NCI-H345 treated with DMSO at 0.1 percent for 48 hours (cell line): ENCODE results near the gene EBP.

Source experiments
- DNase-seq: peaks from one replicate; lab custom pipeline; 2025; ENCODE audit not compliant: unreplicated experiment; lab: John Stamatoyannopoulos, UW

EBP gene

DNA sequence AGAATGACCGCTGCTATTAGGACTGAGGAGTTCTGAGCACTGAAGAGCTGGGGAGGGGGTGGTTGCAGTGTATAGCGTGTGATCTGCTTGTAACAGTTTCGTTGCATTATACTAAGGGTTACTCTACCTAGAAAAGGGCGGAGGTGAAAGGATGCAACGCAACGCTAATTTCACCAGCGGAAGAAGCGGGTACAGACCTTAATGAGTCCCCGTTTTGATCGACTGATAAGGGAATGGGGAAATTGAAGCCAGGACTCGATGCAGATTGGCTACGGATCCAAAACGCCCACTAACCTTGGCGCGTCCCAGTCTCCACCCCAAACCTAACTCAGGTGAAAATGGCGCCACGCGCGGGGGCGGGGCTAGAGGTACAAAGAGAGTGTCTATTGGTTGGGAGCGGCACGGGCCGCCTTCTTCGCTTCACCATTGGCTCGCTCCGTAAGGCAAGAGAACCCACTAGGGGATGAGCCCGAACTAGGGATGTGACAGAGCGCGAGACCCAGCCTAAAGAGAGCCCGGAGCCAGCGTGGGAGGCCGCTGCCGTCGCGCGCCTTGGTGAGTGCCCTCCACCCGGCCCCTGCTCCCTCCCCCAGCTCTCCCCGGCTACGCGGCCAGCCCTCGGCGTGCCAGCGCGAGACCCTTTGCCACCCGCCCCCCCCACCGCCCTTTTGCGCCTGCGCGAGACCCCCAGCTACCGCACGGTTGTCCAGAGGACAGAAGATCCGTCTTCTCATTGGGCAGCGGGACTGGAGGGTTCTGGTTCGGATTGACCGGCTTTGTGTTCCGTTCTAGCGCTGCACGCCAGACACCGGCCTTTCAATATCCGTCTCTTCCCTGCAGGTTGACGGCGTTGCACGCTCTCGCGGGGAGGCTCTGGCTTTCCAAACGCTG lies at the start of gene EBP:
TSS of gene EBP (plus strand) at position 456 of the 891 bp plus-strand sequence. CDS start 1,964 bp downstream, outside the sequence.
- DNase-seq = peak; percentile 90

DNA sequence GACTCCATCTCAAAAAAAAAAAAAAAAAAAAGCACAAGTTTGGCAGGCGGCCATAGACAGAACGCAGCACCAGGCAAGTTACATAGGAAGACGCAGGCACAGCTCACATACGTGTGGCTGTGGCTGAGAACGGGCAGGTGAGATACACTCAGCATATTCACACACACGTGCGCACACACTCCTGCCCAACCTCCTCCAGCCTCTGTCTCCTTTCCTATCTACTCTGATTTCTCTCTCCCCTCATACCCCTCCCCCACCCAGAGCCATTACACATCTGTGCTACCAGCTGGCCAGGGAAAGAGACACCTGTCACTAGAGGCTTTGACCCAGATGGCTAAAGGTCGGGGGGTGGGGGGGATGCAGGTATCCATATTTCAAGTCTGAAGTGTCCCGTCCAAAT lies 49.4 kb upstream of the EBP start:
- no peak for DNase-seq

DNA sequence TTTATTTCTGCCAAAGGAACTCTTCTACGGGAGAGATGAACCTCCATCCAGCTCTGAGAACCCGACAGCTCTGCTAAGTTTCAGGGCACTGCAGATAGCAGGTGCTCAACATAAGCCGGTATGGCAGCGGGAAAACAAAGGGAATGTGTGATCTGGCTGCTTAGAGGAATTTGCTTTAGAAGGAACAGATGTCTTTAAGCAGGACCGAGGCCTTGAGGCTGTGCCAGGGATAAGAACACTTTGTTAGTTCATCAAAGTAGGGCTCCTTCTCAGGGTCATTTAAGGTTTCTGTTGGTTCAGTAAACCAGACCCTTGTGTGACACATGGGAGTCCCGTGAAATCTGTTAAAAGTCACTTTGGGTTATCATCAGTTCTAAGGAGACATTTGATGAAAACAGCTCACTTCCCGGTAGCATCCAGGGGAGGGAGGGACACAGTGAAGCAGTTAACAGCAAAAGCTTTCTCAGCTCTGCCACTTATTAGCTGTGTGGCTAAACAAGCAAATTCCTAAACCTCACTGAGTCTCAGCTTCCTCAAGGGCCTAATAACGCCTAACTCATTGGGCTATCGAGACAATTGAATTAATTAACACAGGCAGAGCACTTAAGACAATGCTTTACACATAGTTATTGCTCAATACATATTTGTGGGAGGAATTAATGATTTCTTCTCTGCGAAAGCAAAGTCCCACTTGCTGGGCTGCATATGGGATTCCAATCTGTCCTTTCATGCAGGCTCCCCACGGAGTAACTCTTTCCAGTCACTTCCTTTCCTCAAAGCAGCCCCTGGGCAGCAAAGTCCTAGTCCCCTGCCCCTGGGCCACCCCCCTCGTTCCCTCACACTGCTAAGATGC lies 48.5 kb upstream of the EBP start:
- DNase-seq = no peak

DNA sequence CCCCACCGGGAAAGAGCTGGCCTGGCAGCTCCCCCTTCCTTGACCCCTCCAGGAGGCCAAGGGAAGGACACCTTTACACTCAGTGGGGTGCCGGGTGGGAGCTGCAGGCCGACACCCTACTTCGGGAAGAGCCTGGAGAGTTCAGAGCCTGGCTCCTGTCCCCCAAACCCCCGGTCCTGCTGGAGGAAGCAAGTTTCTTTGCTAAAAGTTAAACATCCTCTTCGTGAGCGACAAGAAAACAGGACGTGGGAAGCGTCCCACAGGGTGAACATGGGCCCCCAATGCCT lies 48.0 kb upstream of the EBP start:
- no peak for DNase-seq

DNA sequence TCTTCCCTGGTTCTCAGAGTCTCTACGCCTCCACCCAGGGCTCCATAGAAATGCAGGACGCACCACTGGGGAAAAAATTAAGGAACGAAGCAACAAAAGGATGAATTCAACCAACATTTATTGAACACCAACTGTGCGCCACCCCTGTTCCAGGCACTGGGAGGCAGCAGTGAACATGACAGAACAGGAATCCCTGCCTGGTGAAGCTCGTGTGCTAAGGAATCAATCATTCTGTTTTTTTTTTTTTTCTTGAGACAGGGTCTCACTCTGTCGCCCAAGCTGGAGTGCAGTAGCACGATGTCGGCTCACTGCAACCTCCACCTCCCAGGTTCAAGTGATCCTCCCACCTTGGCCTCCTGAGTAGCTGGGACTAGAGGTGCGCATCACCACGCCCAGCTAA lies 47.5 kb upstream of the EBP start:
- no peak for DNase-seq

DNA sequence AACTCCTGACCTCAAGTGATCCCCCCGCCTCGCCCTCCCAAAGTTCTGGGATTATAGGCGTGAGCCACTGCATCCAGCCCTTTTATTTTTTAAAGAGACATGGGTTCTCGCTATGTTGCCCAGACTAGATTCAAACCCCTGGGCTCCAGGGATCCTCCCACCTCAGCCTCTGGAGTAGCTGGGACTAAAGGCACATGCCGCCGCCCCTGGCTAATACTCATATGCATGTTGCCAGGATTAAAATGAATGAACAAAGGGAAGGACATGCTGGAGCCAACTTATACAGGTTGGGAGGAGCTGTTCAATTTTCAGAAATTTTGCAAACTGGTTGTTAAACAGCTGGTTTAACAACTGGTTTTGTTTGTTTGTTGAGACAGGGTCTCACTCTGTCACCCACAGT lies 47.0 kb upstream of the EBP start:
- DNase-seq = no peak

DNA sequence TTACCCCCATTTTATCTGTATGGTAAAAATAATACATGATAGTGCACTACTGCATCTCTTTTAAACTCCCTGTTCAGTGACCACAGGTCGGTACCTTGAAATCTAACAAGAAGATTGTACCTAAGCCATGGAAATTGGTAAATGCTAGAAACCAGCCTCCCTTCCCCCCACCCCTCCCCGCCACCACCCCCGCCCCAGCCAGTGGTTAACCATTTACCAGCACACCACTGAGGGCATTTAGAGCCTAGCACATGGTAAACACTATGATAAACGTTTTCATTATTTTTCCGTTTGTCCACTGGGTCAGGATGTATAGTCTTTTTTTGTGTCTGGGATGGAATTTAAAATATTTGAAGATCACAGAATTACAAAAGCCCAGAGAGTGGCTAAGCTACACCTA lies 46.3 kb upstream of the EBP start:
- no peak for DNase-seq

DNA sequence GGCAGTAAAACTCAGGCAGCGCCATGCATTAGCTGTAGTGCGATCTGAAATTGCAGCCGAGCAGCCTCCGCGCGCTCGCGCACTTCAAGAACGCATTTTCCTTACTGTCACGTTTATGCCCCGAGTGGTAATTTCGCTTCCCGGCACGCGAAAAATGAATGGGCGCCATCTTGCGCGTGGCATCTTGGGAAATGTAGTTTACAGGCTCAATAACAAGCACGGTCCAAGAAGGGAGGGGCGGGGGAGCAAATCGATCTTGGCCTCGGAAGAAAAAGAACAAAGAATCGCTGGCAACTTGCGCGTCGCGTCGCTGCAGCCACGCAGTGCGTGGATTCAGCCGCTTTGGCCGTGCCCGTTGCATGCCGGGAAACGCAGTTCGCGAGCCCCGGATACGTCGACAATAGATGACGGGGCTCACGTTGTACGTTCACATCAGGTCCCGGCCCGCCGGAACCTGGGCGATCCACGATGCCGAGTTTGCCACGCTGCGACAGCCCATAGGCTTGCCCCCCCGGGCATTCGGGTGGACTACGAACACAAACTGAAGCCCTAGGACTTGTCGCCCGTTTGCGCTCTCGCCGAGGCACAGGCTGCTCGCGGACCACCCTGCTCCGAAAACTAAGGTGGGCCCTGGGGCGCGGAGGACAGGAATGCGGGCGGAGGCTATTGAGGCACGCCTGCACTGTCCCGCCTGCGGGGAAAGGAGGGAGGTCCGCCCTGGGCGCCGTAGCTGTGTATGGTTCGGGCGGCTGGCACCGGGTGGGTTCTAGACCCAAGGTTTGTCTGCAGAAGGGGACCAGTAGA lies 45.6 kb upstream of the EBP start, which contains the start of gene FTSJ1:
TSS of gene FTSJ1 (plus strand) at position 426 of the 804 bp plus-strand sequence. CDS start 1,849 bp downstream, outside the sequence.
- peak; percentile 68 for DNase-seq

DNA sequence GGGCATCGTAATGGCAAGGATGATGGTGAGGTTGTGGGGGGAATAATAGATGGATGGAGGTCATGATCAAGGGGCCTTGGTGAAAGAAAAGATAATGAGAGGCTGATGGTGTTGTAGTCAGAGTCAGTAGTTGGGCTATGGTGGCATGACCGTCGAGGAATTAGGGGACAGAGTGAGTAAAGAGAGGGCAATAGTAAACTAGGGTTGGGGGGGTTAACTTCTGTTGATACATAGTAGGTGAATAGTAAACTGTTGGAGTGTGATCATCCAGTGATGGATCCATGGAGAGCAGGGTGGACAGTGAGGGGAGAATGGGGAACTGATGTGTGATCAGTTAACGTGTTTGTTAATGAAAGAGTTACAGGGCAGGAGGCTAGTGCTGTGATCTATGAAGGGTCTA lies 44.7 kb upstream of the EBP start:
- DNase-seq = no peak

DNA sequence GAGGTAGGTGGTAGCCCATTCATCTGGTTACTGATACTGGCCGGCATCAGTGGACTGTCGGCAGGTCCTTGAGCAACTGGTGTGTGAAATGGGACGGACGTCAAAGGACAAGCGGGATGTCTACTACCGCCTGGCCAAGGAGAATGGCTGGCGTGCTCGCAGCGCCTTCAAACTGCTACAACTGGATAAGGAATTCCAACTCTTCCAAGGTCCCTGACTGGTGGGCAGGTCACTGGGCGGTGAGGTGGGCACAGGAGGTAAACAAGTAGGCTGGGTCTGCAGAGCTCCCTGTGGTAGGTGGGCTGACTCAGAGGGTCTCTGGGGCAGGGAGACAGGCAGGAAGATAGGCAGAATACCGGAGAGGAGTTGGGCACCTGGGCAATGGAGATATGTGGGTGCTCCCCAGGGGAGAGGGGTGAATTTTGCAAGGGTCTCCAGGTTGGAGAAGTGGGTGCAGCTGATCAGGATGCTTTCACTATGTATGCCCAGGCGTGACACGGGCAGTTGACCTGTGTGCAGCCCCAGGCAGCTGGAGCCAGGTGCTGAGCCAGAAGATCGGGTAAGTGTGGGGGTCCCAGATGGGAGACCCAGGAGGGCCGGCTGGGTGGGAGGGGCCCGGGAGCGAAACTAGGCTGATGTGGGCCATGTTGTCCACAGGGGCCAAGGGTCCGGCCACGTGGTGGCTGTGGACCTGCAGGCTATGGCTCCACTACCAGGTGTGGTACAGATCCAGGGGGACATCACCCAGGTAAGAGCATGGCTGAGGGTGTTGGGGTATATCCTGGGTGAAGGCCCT lies 43.5 kb upstream of the EBP start:
- no peak for DNase-seq

DNA sequence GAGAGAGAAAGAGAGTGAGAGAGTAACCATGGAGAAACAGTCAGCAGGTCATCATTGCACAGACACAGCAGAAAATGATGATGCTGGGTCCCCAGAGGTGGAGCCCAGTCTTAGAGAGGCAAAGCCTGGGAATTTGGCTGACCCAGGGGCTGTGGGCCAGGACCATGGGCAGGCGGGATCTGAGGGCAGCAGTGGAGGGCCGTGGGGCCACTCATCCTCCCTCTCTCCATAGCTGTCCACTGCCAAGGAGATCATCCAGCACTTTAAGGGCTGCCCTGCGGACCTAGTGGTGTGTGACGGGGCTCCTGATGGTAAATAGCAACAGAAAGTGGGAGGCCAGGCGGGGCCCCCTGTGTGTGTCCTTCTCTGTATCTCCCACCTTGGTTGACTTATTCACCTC lies 42.8 kb upstream of the EBP start:
- DNase-seq = no peak

DNA sequence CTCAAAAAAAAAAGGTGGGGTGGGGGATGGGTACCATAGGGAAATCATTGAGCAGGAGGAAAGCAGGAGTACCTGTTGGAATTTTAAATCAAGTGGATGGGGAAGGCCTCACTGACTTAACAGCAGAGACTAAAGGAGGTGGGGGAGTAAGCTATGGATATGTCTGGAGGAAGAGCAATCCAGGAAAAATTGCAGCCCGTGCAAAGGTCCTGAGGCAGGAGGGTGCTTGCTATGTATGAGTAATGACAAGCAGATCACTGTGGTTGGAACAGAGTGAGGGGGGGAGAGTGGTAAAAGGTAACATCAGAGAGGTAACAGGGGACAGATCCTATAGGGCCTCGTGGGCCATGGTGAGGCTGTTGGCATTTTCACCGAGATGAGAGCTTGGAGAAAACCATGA lies 41.5 kb upstream of the EBP start:
- DNase-seq = no peak

DNA sequence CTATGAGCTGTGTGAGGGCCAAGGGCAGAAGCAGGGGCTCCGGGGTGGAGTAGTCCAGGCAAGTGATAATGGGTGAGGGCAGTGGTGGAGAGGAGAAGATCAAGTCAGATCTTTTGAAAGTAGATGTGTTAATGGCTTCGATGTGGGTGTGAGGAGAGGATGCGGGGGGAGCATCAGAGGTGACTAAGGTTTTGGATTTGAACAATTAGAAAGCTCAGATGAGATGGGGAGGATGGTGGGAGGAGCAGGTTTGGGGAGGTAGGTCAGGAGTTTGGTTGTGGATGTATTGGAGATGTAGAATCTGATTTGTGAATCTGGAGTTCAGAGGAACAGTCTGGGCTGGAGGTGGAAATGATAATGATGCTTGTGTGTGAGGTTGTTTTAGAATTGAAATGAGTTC lies 41.0 kb upstream of the EBP start:
- no peak for DNase-seq

DNA sequence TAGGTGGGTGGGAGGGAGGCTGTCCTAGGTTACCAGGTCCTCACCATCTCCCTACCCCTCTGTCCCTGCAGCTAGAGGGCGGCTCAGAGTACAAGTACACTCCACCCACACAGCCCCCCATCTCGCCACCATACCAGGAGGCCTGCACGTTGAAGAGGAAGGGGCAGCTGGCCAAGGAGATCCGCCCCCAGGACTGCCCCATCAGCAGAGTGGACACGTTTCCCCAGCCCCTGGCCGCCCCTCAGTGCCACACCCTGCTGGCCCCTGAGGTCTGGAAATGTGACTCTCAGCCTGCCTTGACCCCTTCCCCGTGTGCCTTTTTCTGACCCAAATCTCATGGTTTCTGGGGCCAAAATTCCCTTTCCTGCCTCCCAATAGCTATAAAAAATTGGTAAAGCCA lies 39.1 kb upstream of the EBP start:
- DNase-seq = no peak

DNA sequence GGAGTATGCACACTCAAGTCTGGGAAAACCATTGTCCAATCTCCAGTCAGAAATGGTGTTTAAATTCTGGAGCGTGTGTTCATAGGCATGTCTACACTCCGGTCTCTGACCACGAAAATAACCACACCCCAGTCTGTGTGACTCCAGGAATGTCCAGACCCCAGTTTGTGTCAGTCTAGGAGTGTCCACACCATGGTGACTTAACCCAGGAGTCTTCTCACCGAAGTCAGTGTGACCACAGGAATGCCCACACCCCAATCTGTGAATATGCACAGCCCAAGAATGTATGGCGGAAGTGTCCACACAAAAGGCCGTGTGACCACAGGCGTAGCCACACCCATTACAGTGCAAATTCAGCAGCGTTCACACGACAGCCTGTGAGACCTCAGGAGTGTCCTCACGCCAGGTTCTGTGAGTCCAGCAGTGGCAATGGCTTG lies 34.2 kb upstream of the EBP start:
- no peak for DNase-seq

DNA sequence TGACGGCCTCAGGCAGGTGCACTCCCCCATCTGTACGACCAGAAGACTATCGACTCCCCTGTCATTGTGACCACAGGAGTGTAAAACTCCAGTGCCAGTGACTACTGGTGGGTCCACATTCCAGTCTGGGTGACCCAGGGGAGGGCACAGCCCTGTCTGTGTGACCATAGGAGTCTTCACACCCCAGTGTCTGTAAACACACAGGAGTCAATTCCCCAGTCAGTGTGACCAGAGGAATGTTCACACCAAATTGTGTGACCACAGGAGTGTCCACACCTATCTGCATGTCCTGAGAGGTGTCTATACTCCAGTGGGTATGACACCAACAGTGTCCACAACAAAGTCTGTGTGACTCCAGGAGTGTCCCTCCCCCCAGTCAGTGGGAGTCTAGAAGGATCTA lies 33.6 kb upstream of the EBP start:
- no peak for DNase-seq

DNA sequence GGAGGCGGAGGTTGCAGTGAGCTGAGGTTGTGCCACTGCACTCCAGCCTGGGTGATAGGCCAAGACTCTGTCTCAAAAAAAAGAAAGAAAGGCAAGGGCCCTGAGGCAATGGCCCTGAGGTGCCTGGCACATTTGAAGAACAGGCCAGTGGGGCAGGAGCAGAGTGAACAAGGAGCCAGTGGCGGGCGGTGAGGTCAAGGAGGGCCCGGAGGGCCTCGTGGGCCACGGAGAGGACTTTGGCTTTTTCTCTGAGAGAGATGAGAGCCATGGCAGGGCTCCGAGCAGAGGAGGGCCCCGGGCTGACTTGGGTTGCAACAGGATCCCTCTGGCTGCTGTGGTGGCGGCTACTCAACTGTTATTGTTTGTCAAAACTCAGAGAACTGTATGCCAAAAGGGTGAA lies 32.3 kb upstream of the EBP start:
- no peak for DNase-seq

DNA sequence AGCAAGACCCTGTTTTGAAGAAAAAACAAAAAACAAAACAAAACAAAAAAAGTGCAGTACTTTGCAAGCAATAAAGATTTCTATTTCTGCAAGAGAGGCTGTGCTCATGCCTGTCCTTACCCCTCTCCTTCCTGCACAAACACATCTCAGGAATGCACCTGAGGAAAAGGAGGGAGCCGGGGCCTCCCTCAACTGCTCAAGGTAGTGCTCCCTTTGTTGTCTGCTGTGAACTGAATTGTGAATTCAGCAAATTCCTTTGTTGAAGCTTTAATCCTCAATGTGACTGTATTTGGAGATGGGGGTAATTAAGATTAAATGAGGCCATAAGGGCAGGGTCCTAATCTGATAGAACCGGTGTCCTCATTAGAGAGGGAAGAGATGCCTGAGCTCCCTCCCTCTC lies 31.7 kb upstream of the EBP start:
- no peak for DNase-seq

DNA sequence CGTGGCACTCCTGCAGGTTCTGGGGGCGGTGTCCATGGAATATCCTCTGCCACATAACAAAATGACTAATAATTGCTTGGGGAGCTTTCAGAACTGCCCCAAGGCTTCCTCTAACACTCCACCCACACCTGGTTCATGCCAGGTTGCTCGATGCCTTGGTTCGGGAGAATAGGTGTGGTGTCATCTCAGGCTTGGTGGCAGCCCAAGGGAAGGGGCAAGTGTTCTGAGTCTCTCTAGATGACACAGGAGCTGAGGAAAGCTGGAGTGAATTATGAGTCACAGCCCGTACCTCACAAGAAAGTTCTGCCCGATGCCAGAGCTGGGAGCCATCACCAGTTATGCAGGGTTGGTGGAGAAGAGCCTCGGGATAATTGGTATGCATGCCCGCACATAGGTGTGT lies 30.9 kb upstream of the EBP start:
- DNase-seq = no peak

DNA sequence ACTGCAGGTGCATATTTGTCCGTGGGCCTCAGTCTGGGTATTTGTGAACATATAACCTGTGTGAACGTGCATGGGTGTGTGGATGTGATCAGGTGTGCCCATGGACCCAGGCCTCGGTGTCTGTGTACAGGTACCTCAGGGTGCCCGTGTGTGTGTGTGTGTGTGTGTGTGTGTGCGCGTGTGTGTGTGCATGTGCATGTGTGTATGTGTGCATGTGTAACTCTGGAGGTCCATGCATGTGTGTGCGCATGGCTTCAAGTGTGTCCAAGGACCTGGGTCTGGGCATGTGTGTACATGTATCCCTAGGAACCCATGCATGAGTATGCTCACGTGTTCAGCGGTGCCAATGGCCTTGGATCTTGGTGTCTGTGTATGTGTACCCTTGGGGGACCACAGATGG lies 29.8 kb upstream of the EBP start:
- no peak for DNase-seq
